Activated CD4-positive, alpha-beta T cell treated with anti-CD3 and anti-CD28 coated beads, Interleukin-2, amount 50 U/mL, for 24 hours (primary cell): ENCODE data around the gene PDCD1LG2.

Experiments
- DNase-seq, 2 donors: peaks; one replicate each; pipeline ENCODE4 v3.0.0-alpha.2; 2020; ENCODE audit warnings: low read depth in 1 of 2, low spot score in 1 of 2

The PDCD1LG2 gene

GRCh38 chr9:5529683-5530221, 19.4 kb downstream of the PDCD1LG2 start:
- DNase-seq: no peak

GRCh38 chr9:5531101-5531882, 21.0 kb downstream of the PDCD1LG2 start:
- no peak for DNase-seq

DNA sequence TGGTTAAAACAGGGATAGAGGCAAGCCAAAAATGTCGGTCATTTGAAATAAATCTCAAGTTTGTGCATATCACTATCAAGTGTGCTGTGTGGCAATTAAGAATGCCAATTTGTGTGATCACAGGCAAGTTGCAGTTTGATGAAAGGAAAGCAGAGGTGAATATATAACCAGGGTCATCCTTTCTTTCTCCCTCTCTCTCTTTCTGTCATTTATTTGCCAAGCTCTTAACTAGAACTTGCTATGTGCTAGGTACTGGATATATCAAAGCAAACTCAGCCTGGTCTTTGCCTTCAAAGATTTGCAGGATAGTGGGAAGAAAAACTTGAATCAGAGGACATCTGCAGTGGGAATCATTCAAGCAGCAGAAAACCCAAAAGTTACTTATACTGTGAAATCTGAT, 22.0 kb downstream of the PDCD1LG2 start:
- no peak for DNase-seq

- no peak for DNase-seq
Observed at GRCh38 chr9:5532790-5533189, 22.5 kb downstream of the PDCD1LG2 start.

DNA sequence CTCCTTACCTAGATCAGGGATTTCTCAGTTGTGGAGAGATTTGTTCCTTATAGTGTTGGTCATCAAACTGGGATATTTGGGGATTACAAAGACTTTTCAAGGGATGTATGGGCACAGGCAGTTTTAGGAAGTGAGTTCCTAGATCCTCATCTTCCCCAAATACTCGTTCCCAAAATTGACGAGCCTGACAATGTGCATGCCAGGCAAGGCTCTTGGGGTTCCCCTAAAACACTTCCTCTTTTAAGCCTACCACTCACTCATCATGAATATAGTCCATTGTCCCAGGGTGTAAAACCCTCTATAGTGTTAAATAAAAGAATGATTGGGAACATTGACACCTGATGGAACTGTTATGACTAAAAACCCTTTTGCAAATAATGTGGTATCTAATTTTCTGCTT, 26.4 kb downstream of the PDCD1LG2 start:
- no peak for DNase-seq

DNA sequence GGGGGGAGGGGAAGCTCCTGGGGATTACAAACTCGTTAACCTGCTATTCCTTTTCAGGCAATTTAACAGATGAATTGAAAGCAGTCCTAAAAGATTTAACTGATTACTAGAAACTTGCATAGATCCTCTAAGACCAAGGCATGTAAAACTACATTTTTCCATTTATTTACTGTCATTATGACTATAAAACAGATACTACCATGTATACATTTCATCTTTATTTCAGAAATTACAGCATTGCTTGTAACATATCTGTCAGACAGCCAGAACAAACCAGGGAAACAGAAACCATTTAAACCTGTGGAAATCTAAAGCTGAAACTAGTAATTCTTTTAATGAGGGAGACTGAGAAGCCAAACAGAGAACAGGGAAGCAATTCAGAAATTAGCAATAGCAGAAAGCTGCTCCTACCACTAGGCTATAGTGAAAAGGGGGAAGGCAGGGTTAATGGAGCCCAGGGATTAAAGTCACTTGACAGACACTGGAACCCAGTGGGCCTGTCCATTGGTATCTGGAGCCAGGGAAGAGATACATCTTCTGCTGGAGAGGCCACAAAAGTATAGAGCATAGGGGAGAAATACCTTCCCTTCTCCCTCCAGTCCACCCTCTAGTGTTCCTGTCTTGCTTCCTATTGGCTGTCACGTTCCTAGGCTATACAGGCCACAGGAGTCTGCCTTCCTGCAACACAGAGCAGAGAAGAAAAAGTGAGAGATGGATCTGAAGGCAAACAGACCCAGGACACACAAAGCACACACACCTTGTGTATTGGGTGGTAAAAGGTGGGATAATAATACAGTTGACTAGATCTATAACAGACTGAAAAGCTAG, 33.8 kb downstream of the PDCD1LG2 start:
- no peak for DNase-seq

DNA sequence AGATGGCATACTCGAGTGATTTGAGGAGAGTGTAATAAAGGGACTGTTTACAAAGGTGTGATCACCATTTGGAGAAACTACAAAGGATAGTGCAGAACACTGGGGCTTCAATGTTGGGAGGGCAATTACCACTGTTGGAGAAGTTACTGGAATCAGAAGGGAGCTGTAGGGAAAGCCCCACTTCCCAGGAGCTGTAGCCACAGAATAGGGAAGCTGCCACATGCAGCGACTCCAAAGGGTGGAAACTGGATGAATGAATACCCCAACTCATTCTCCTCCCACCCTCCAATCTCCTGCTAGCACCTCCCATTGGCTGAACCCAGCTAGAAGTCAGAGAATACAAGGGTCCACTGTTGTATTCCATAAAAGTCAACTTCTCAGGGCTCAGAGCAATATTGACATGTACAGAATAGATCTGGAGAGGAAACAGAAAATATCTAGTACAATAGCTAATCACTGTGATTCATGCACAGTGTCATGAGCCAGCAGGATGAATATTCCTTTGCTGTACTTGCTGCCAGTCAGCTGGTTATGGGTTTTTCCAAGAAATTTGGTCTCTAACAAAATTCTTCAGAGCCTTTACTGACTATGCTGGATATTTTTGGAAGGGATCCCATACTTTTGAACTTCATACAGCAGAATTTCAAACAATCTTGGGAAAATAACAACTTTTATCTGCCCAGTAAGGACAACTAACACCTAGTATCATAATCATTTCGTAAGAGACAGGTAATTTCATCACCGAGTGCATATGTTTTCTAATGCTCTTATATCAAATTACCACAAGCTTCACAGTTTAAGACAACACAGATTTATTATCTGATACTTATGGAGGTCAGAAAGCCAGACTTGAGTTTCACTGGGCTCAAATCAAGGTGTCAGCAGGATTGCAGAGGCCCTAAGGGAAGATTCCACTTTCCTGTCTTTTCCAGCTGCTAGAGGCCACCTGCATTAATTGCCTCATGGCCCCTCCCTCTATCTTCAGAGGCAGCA, 39.6 kb downstream of the PDCD1LG2 start:
- DNase-seq: no peak

DNA sequence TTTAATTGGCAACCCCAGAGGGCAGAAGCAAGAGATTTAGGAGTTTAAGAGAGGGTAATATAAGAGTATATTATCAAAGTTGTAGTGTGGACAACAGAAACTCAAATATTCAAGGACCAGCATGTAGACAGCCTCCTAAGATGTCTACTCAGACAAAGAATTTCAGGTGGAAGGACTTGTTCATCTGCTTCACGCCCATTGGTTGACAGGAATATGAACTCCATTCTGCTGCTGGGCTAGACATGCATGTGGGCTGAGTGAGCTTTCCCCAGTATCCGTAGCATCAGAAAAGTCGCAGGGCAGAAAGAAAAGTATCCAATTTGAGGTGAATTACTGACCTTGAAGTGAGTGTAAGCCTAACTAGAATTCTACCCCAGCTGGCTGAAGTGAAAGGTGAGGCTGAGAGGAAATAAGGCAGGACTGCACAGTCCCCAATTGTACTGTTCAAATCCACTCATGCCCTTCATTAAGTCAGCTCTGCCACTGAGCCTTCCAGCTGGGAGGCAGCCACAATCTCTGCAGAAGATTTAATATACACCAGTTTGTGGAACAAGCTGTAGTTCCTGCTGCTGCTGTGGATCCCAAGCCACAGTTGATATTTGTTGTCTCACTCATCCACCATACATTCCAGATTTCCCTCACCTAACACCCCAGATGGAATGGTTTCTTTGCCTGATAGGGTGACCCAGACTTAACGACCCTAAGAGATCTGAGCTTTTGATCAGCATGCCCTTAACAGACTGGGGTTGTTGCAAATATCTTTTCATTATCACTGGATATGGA, 41.2 kb downstream of the PDCD1LG2 start:
- no peak for DNase-seq

DNA sequence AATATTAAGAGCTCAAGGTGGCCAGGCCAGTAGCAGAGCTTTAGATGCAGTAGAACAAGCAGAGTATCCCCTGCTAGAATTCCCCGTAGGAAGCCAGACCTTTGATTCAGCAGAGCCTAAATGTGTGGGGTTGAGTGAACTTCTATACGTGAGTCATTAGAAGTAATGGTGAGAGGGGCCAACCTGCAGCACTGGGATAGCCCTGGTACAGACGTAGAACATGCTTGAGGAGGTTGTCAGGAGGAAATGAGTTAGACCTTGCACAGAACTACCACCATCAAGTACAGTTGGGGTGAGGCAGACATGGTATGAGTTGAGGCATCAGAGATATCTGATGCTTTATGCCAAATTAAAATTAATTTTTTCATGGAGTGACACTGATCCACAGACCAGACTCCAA, 42.0 kb downstream of the PDCD1LG2 start:
- DNase-seq: no peak

DNA sequence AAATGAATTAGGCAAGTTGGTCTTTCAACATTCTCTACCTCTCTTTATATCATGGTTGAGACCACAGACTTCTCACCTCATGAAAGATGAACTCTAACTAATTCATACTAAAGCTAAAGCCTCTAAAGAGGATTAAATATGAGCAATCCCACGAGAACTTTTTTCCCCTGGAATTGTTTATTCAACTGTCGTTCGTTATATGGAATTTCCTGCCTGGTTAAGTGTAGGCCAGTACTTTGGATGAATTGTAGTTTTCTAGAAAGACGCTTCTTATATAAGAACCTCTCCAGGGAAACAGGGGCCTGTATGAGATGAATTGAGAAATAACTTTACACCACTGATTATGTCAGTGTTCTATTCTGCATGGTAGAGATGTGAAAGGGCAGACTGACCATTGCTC, 42.9 kb downstream of the PDCD1LG2 start:
- DNase-seq: no peak

DNA sequence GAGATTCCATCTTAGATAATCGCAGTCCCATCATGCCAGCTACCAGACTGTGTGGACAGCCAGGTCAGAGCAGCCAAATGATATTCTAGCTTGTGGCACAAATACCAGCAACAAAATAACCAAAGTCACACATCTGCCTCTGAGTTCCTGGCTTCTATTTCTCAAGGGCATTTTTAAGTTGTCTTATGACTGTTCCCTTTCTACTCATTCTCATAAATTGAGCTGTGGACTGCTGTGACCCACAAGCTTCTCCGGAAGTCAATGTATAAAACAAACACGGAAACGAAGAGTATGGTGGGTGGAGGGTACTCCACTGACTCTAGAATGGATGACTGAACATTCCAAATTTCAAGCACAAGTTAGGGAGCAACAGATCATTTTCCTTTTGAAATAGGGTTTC, 43.9 kb downstream of the PDCD1LG2 start:
- DNase-seq: no peak

- no peak for DNase-seq
Observed at GRCh38 chr9:5556101-5556705, 45.9 kb downstream of the PDCD1LG2 start.

DNA sequence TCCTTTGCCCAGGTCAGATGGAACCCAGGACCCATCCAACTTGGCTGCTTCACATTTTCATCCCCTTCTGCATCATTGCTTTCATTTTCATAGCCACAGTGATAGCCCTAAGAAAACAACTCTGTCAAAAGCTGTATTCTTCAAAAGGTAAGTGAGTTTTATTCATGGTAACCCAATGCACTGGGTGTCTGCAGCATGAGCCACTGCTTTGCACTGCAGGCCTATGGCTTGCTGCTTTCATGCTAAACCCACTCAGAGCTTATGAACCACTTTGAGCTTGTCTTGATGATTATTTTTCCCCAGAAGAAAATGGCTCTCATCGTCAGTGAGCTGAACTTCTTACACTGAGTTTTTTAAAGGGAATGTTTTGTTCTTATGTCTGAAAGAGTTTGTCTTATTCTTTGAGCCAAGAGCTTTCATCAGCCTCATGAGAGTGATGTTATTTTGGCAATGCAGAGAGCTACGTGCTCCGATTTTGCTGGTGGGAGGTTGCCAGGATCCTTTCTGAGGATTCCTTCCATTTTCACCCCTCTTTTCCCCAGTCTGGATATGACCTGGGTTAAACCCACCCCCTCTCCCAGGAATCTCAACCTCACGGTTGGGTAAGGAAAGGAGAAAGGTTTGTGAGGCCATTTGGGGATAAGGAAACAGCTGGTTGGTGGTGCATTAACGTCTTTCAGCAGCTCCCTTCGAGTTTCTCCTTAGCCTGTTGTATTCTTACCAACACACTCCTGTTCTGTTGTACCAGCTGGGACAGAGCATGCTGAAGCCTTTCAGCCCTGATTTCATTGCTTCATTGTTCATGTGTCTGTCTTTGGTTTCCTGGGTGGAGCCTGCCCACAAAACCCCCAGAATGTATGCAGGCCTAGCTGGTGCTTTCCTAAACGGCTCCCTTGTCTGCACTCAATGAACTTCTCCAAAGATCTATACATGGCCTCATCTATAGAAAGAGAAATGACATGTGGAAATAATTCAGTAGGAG, 47.6 kb downstream of the PDCD1LG2 start:
- DNase-seq: no peak

GRCh38 chr9:5559659-5560058, 49.3 kb downstream of the PDCD1LG2 start:
- no peak for DNase-seq

GRCh38 chr9:5560443-5561100, 50.2 kb downstream of the PDCD1LG2 start:
- DNase-seq: no peak

GRCh38 chr9:5561828-5562488, 51.6 kb downstream of the PDCD1LG2 start:
- no peak for DNase-seq

GRCh38 chr9:5562806-5563416, 52.6 kb downstream of the PDCD1LG2 start:
- no peak for DNase-seq
